Left ventricle myocardium inferior (tissue), 1 donor: Measurements from ENCODE around the gene AKAP11. TPM values are rescaled to one million over a fixed set of nuclear protein-coding genes. Genes with fewer than 3 reads are reported as not detected.

ENCODE experiments used
- DNase-seq: peaks from one replicate; pipeline ENCODE4 v3.0.0-alpha.2; 2020
- H3K27ac ChIP-seq: fragments of 200-600 bp; replicated peaks from 2 replicates; pipeline ENCODE4 v1.8.0; 2021
- H3K27me3 ChIP-seq: fragments of 200-600 bp; 2 replicates; pipeline ENCODE4 v1.8.0; 2021; ENCODE audit warnings: low read depth
- H3K36me3 ChIP-seq: fragments of 200-600 bp; 2 replicates; pipeline ENCODE4 v1.8.0; 2021
- H3K4me1 ChIP-seq: fragments of 200-600 bp; 2 replicates; pipeline ENCODE4 v1.8.0; 2021
- H3K4me3 ChIP-seq: fragments of 200-600 bp; 2 replicates; pipeline ENCODE4 v1.8.0; 2021; ENCODE audit warnings: mild to moderate bottlenecking, moderate library complexity
- H3K9me3 ChIP-seq: fragments of 200-600 bp; replicated peaks from 2 replicates; pipeline ENCODE4 v1.8.0; 2021
- CTCF ChIP-seq: fragments of 200-600 bp; IDR thresholded peaks from 2 replicates; pipeline ENCODE4 v1.8.0; 2021; ENCODE audit warnings: antibody characterized with exemption, mild to moderate bottlenecking, borderline replicate concordance
- intact Hi-C: fragments of 100-400 bp; cut with micrococcal nuclease; formaldehyde crosslinking; loops from one replicate; pipeline ENCODE4 v1.11.0; 2022
- total RNA-seq: library from RNA; stranded (reverse); fragmentation: NEBNext Ultra II Directional; extraction: Animal tissue kit (Norgen Biotek cat#: 25700); gene quantifications from one replicate; pipeline ENCODE4 v1.2.1, GENCODE V29; 2021
- donor health status: DM: no; HTN: yes; CAD: no; lungs with severe emphysema.

Gene AKAP11
- total RNA-seq, 1 donor from 2014 or later: 22.7 TPM

DNA sequence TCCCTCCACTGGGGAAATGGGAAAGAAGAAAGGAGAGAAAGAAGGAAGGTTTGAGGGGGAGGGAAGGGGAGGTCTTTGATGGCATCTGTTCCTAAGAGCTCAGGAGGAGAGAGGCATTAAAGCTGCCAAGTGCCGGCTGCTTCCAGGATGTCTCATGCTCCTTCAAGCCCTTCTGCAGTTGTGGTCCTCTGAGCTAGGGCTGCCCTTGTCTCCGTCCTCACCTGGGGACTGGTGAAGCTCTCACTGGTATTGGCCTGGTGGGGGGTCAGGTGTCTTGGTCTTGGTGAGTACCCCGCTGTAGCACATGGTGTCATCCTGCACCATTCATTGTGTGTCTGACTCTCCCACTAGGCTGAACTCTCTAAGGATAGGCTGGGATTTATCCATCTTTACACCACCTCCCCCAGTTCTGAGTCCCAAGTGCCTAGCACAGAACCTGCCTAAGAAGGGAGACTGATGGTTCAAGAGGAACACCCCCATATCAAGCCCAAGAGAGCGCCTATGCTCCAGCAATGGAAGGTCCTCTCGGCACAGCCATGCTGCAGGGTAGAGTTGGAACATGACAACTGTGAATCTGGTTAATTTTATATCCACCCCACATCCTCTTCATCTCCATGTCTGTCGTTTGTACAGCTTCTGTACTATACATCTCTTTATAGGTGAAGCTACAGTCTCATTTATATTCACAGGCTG lies 83.7 kb downstream of the AKAP11 start:
- TF ChIP-seq CTCF: no peak
- DNase-seq: no peak
- intact Hi-C loops: no loop called here
- H3K27me3 ChIP-seq: peaks cover 5% of the 10 kb centered on the region
- no peaks in the 10 kb centered on the region for H3K9me3 ChIP-seq
- no peak overlapping the region for H3K27ac ChIP-seq
- no peak overlapping the region for H3K4me3 ChIP-seq
- H3K36me3 ChIP-seq: no peaks in the 10 kb centered on the region
- H3K4me1 ChIP-seq: no peaks in the 10 kb centered on the region

DNA sequence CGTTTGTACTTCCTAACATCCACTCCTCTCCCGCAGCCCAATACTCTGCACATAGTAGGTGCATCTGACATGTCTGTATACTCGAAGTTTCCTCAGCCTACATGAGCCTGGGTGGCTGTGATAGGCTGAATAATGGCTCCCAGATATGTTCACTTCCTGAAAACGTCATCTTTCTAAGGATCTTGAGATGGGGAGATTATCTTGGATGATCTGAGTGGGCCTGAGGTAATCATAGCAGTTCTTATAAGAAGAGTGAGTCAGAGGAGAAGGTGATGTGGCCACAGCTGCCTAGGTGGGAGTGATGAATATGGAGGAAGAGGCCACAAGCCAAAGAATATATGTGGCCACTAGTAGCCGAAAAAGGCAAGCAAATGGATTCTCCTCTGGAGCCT lies 84.2 kb downstream of the AKAP11 start:
- no peak for TF ChIP-seq CTCF
- Histone ChIP-seq H3K36me3 (no peaks in the 10 kb centered on the region), H3K4me3 (no peak overlapping the region), H3K4me1 (no peaks in the 10 kb centered on the region), H3K27me3 (no peaks in the 10 kb centered on the region), H3K9me3 (no peaks in the 10 kb centered on the region), H3K27ac (no peak overlapping the region)
- DNase-seq: no peak
- intact Hi-C loops: no loop called here

DNA sequence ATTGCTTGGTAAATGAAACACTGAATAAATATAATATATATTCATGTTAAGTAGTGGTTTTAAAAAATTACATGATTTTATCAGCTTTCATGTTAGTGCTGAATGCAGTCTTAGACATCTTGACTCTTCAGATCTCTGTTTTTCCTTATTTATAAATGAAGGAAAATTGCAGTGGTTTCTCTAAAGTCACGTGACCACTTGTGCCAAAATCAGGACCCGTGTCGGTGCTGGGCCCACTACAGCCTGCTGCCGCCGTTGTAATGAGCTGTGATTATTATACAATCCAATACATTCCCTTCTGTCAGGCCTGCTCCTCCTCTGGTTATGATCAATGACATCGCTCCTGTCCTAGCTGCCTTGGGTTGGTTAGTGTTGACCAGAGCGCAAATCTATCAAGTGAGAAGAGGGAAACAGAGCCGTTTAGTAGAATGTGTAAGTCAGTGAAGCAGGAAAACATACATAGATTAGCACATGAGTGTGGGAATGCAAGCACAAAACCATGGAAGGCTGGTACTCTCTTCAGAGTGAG lies 88.2 kb downstream of the AKAP11 start:
- Histone ChIP-seq H3K4me1 (no peaks in the 10 kb centered on the region), H3K27ac (no peak overlapping the region), H3K4me3 (no peak overlapping the region), H3K36me3 (no peaks in the 10 kb centered on the region), H3K9me3 (no peaks in the 10 kb centered on the region), H3K27me3 (peaks cover 6% of the 10 kb centered on the region)
- no peak for TF ChIP-seq CTCF
- intact Hi-C loops: no loop called here
- DNase-seq: no peak

GRCh38 chr13:42361701-42362100 lies 89.7 kb downstream of the AKAP11 start:
- Histone ChIP-seq H3K27ac (no peak overlapping the region), H3K27me3 (peaks cover 6% of the 10 kb centered on the region), H3K4me1 (no peaks in the 10 kb centered on the region), H3K9me3 (no peaks in the 10 kb centered on the region), H3K36me3 (no peaks in the 10 kb centered on the region), H3K4me3 (no peak overlapping the region)
- no peak for TF ChIP-seq CTCF
- no peak for DNase-seq
- intact Hi-C loops: no loop called here

DNA sequence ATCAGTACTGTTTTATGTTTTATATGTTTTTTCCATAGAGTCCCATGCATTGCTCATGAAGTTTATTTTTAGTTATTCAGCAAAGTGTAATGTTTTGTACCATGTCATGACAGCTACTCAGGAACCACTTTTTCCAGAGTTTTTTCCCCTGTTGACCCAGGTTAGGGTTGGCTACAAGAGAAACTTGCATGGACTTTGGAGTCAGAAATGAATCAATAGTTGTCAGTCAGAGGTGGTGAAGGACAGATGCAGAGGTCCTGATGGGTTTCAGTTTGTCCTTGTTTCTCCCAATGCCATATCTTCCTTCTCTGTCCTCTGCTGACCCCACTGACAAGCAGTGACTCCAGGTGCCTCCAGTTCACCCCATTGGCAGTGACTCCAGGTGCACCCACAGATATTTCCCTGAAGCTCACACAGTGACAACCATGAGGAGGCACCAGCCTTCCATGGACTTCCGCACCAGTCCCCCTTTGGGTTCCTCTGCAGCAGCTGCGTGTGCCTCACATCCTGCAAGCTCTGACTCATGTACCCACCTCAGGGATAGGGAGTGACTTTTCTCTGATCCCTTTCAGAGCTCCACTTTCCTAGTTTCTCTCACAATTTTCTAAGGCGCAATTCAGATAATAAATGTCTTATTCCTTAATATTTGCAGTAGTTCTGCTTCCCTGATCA lies 92.1 kb downstream of the AKAP11 start:
- Histone ChIP-seq H3K9me3 (no peaks in the 10 kb centered on the region), H3K4me3 (no peak overlapping the region), H3K27me3 (peaks cover 6% of the 10 kb centered on the region), H3K4me1 (no peaks in the 10 kb centered on the region), H3K27ac (no peak overlapping the region), H3K36me3 (no peaks in the 10 kb centered on the region)
- DNase-seq: no peak
- intact Hi-C loops: no loop called here
- no peak for TF ChIP-seq CTCF
